HepG2 (cell line): ENCODE data around the gene ARID5B.

ENCODE experiments used
- ZNF142 ChIP-seq: sonication (generic); formaldehyde crosslinking; IDR thresholded peaks from 2 replicates; pipeline ENCODE4 v1.4.0; 2020; ENCODE audit warnings: missing genetic modification reagents
- ZNF7 ChIP-seq: IDR thresholded peaks from 2 replicates; pipeline ENCODE4 v1.6.1; 2016; ENCODE audit warnings: missing biosample characterization, missing genetic modification reagents

- TF ChIP-seq ZNF142 (CRISPR knock-in tag) (no peak), ZNF7 (CRISPR knock-in tag) (no peak)
Observed at GRCh38 chr10:61964949-61965702, 63.6 kb downstream of the ARID5B start.
